ENCODE measurements around the gene SCAMP1. TPM values are rescaled to one million over a fixed set of nuclear protein-coding genes. Genes with fewer than 3 reads are reported as not detected.

SCAMP1 gene, protein sequence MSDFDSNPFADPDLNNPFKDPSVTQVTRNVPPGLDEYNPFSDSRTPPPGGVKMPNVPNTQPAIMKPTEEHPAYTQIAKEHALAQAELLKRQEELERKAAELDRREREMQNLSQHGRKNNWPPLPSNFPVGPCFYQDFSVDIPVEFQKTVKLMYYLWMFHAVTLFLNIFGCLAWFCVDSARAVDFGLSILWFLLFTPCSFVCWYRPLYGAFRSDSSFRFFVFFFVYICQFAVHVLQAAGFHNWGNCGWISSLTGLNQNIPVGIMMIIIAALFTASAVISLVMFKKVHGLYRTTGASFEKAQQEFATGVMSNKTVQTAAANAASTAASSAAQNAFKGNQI
- total RNA-seq (10 to 100 TPM; 31.9 to 34.6 TPM), polyA plus RNA-seq (ENCODE audit: insufficient read length in 6 of 6) (10 to 100 TPM; 40.8 to 58.2 (median 50.4) TPM)
- long read RNA-seq, donor 1, full-length matches to known transcripts = 12 of 12 reads
- long read RNA-seq, donor 1, partial matches to known transcripts = 0 of 12 reads
- long read RNA-seq, donor 1, other reads (novel, unspliced or antisense) = 0 of 12 reads
- long read RNA-seq, donor 2, full-length matches to known transcripts = 8 of 8 reads
- long read RNA-seq, donor 2, partial matches to known transcripts = 0 of 8 reads
- long read RNA-seq, donor 2, other reads (novel, unspliced or antisense) = 0 of 8 reads
- long read RNA-seq, donor 3, full-length matches to known transcripts = 14 of 14 reads
- long read RNA-seq, donor 3, partial matches to known transcripts = 0 of 14 reads
- long read RNA-seq, donor 3, other reads (novel, unspliced or antisense) = 0 of 14 reads
- long read RNA-seq, donor 4, full-length matches to known transcripts = 6 of 12 reads
- long read RNA-seq, donor 4, partial matches to known transcripts = 1 of 12 reads
- long read RNA-seq, donor 4, other reads (novel, unspliced or antisense) = 5 of 12 reads
- long read RNA-seq, donor 5, full-length matches to known transcripts = 11 of 19 reads
- long read RNA-seq, donor 5, partial matches to known transcripts = 8 of 19 reads
- long read RNA-seq, donor 5, other reads (novel, unspliced or antisense) = 0 of 19 reads
- long read RNA-seq, donor 6, full-length matches to known transcripts = 11 of 11 reads
- long read RNA-seq, donor 6, partial matches to known transcripts = 0 of 11 reads
- long read RNA-seq, donor 6, other reads (novel, unspliced or antisense) = 0 of 11 reads
- long read RNA-seq, donor 7, full-length matches to known transcripts = 9 of 9 reads
- long read RNA-seq, donor 7, partial matches to known transcripts = 0 of 9 reads
- long read RNA-seq, donor 7, other reads (novel, unspliced or antisense) = 0 of 9 reads
- long read RNA-seq, donor 8, full-length matches to known transcripts = 7 of 7 reads
- long read RNA-seq, donor 8, partial matches to known transcripts = 0 of 7 reads
- long read RNA-seq, donor 8, other reads (novel, unspliced or antisense) = 0 of 7 reads
- long read RNA-seq, donor 9 = 0 reads
- long read RNA-seq, donor 10, full-length matches to known transcripts = 2 of 3 reads
- long read RNA-seq, donor 10, partial matches to known transcripts = 0 of 3 reads
- long read RNA-seq, donor 10, other reads (novel, unspliced or antisense) = 1 of 3 reads
- long read RNA-seq, donor 11, full-length matches to known transcripts = 24 of 77 reads
- long read RNA-seq, donor 11, partial matches to known transcripts = 53 of 77 reads
- long read RNA-seq, donor 11, other reads (novel, unspliced or antisense) = 0 of 77 reads
- long read RNA-seq, donor 12, full-length matches to known transcripts = 5 of 5 reads
- long read RNA-seq, donor 12, partial matches to known transcripts = 0 of 5 reads
- long read RNA-seq, donor 12, other reads (novel, unspliced or antisense) = 0 of 5 reads

- H3K27me3 ChIP-seq = no peaks in the 10 kb centered on the region
Measured at GRCh38 chr5:78359831-78360673, at the start of gene SCAMP1. SCAMP1 (plus strand) TSS chr5:78360617; CDS start chr5:78360672, 55 bp downstream.

DNA sequence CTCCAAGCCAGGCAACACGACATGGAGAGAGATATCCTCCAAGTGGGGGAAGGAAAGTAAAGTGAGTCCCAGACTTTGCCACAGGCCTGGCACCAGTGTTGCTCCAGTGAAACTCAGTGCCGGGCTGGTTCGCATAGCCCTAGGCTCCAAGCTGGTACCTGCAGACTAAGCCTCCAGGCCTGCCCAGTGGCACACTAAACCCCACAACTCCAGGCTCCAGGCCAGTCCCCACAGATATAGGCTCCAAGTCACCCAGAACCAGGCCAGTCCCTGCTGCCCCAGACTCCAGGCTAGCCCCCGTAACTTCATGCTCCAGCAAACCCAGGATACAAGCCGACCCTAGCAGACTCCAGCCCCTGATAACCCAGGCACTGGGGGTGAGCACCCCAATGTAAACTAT is 42.9 kb upstream of the SCAMP1 start:
- H3K27ac ChIP-seq = no peak overlapping the region
- DNase-seq (no peak), ATAC-seq (no peak)
- H3K36me3 ChIP-seq = no peaks in the 10 kb centered on the region
- intact Hi-C loops (cut with DNase I) = no loop called here
- TF ChIP-seq CTCF (IDR thresholded peaks at IDR 0.05) = no peak
- peaks cover 0 to 6% of the 10 kb centered on the region in 2 donors for H3K27me3 ChIP-seq
- H3K4me3 ChIP-seq = no peak overlapping the region
- no peaks in the 10 kb centered on the region for H3K4me1 ChIP-seq
- H3K9me3 ChIP-seq = no peaks in the 10 kb centered on the region

More at GRCh38 chr5:78359831-78360673, at the start of gene SCAMP1:
- no peaks in the 10 kb centered on the region for H3K9me3 ChIP-seq
- H3K36me3 ChIP-seq = no peaks in the 10 kb centered on the region
- peak within 1 kb of the TSS; percentile 89 to 95 for H3K4me3 ChIP-seq
- TF ChIP-seq CTCF (IDR thresholded peaks at IDR 0.05) = peak; percentile 37 to 63
- DNase-seq (peak; percentile 93 to 98 (median 95)), ATAC-seq (peak; percentile 97)
- peaks cover 11 to 27% of the 10 kb centered on the region in 2 donors for H3K4me1 ChIP-seq
- H3K27ac ChIP-seq = peak within 1 kb of the TSS; percentile 90 to 94
- intact Hi-C loops (cut with DNase I) = loop anchor here in 1 of 2 donors (5.0 kb wide), 1 partner anchor 63 kb away; no protein-coding TSS in a partner anchor

DNA sequence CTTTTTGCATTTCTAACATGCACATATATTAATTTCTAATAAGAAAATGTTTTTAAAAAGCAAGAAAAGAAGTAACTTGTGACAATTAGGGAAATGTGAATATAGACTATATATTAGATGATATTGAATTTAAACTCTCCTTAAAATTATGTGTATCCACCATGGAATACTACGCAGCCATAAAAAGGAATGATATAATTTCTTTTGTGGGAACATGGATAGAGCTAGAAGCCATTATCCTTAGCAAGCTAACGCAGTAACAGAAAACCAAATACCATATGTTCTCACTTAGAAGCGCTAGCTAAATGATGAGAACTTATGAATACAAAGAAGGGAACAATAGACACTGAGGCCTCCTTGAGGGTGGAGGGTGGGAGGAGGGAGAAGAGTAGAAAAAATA is 42.1 kb upstream of the SCAMP1 start:
- H3K4me1 ChIP-seq = no peaks in the 10 kb centered on the region
- H3K27ac ChIP-seq = no peak overlapping the region
- H3K27me3 ChIP-seq = no peaks in the 10 kb centered on the region
- intact Hi-C loops (cut with DNase I) = no loop called here
- no peaks in the 10 kb centered on the region for H3K9me3 ChIP-seq
- no peak for TF ChIP-seq CTCF (IDR thresholded peaks at IDR 0.05)
- DNase-seq (no peak), ATAC-seq (no peak)
- no peaks in the 10 kb centered on the region for H3K36me3 ChIP-seq
- H3K4me3 ChIP-seq = no peak overlapping the region

DNA sequence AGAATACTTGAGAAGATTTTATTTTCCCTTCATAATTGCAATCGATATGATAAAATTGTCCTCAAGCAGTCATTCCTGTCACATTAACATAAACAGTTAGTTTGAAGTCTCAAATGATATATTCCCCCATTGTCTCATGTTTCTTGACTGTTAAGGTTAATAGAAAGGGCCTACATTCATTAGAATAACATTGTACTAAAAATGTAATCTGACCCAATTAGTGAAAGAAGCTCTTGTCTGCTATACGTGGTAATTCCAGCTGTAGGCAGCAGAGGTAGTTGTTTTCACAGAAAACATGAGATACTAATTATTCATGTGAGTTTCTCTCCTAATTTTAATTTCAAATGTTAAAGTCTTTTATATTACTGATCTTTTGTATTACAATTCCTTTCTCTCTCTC is 40.0 kb upstream of the SCAMP1 start:
- H3K9me3 ChIP-seq = no peaks in the 10 kb centered on the region
- H3K36me3 ChIP-seq = no peaks in the 10 kb centered on the region
- peak; percentile 25 to 31 for TF ChIP-seq CTCF (IDR thresholded peaks at IDR 0.05)
- ATAC-seq = peak; percentile 50
- H3K27me3 ChIP-seq = no peaks in the 10 kb centered on the region
- no peak overlapping the region for H3K27ac ChIP-seq
- peak in 1 of 4 donors; percentile 39 for DNase-seq
- H3K4me1 ChIP-seq = no peaks in the 10 kb centered on the region
- intact Hi-C loops (cut with DNase I) = loop anchor here in 1 of 2 donors (10.0 kb wide), 1 partner anchor 644 kb away; no protein-coding TSS in a partner anchor
- H3K4me3 ChIP-seq = no peak overlapping the region

All from left lung (tissue), 14 donors.